ENCODE measurements around the gene SLC48A1. TPM values are rescaled to one million over a fixed set of nuclear protein-coding genes. Genes with fewer than 3 reads are reported as not detected.
A peak's percentile ranks its signal among the peaks of the same experiment; 100 is the strongest.

SLC48A1 gene
- polyA plus RNA-seq, 3 donors = 9.4 to 19.6 (median 15.8) TPM

GRCh38 chr12:47763481-47764346 is 9.3 kb upstream of the SLC48A1 start:
- peak overlapping the region in 4 of 7 donors; percentile 31 to 59 (median 40) for H3K27ac Mint-ChIP-seq
- peaks cover 15 to 26% of the 10 kb centered on the region in 2 donors for H3K4me1 ChIP-seq (ENCODE audit: control insufficient read depth in 1 of 2, insufficient read depth in 2 of 2, low read length in 2 of 2)
- no peaks in the 10 kb centered on the region for H4K20me1 ChIP-seq (ENCODE audit: insufficient read depth, low read length)
- DNase-seq = peak in 2 of 3 donors; percentile 5 to 30
- TF ChIP-seq CTCF (IDR thresholded peaks at IDR 0.05) = no peak
- peaks cover 18% of the 10 kb centered on the region for H3K4me1 Mint-ChIP-seq
- H3K9ac ChIP-seq (ENCODE audit: insufficient read depth, low read length, poor library complexity, severe bottlenecking) = no peak overlapping the region
- H3K4me3 Mint-ChIP-seq = peak overlapping the region in 1 of 2 donors; percentile 49
- no peak overlapping the region for H2AFZ ChIP-seq (ENCODE audit: insufficient read depth, low read depth, low read length, poor library complexity, severe bottlenecking)
- H3K4me3 ChIP-seq (replicated peaks in 1 of 3; ENCODE audit: low read depth in 2 of 3, low read length in 3 of 3) = no peak overlapping the region
- H3K4me2 ChIP-seq (replicated peaks; ENCODE audit: extremely low read depth, low read length, poor library complexity, severe bottlenecking) = no peak overlapping the region
- intact Hi-C loops (cut with micrococcal nuclease) = no loop called here
- no peaks in the 10 kb centered on the region for H3K27me3 ChIP-seq (ENCODE audit: control insufficient read depth in 2 of 2, insufficient read depth in 2 of 2, low read length in 2 of 2)
- H3K27ac ChIP-seq (ENCODE audit: low read depth in 1 of 2, low read length in 2 of 2) = no peak overlapping the region
- peaks cover 7 to 13% (median 8%) of the 10 kb centered on the region in 3 donors for H3K27me3 Mint-ChIP-seq (ENCODE audit: low read depth in 3 of 3)
- no peaks in the 10 kb centered on the region for H3K9me3 ChIP-seq (replicated peaks in 1 of 2; ENCODE audit: control insufficient read depth in 1 of 2, insufficient read depth in 1 of 2, low read length in 2 of 2)
- WGBS (ENCODE audit: insufficient coverage) = 52% methylated on average over 4 of the region's 8 CpGs
- no peaks in the 10 kb centered on the region for H3K36me3 Mint-ChIP-seq
- H3K36me3 ChIP-seq (replicated peaks in 1 of 2; ENCODE audit: control insufficient read depth in 1 of 2, insufficient read depth in 2 of 2, low read length in 2 of 2) = no peaks in the 10 kb centered on the region
- no peaks in the 10 kb centered on the region for H3K9me3 Mint-ChIP-seq
- H3K79me2 ChIP-seq (ENCODE audit: insufficient read depth, low read length) = no peaks in the 10 kb centered on the region

GRCh38 chr12:47766502-47767215 is 6.4 kb upstream of the SLC48A1 start:
- no peak for DNase-seq
- intact Hi-C loops (cut with micrococcal nuclease) = no loop called here
- Mint-ChIP-seq H3K9me3 (no peaks in the 10 kb centered on the region), H3K4me3 (no peak overlapping the region), H3K36me3 (no peaks in the 10 kb centered on the region), H3K27me3 (ENCODE audit: low read depth in 3 of 3) (peaks cover 1 to 6% (median 4%) of the 10 kb centered on the region in 3 donors), H3K4me1 (peaks cover 16% of the 10 kb centered on the region), H3K27ac (no peak overlapping the region)
- Histone ChIP-seq H4K20me1 (ENCODE audit: insufficient read depth, low read length) (no peaks in the 10 kb centered on the region), H3K9ac (ENCODE audit: insufficient read depth, low read length, poor library complexity, severe bottlenecking) (no peak overlapping the region), H3K27ac (ENCODE audit: low read depth in 1 of 2, low read length in 2 of 2) (no peak overlapping the region), H3K4me3 (replicated peaks in 1 of 3; ENCODE audit: low read depth in 2 of 3, low read length in 3 of 3) (no peak overlapping the region), H3K4me2 (replicated peaks; ENCODE audit: extremely low read depth, low read length, poor library complexity, severe bottlenecking) (no peak overlapping the region), H3K4me1 (ENCODE audit: control insufficient read depth in 1 of 2, insufficient read depth in 2 of 2, low read length in 2 of 2) (peaks cover 14 to 26% of the 10 kb centered on the region in 2 donors), H2AFZ (ENCODE audit: insufficient read depth, low read depth, low read length, poor library complexity, severe bottlenecking) (no peak overlapping the region), H3K79me2 (ENCODE audit: insufficient read depth, low read length) (no peaks in the 10 kb centered on the region), H3K9me3 (replicated peaks in 1 of 2; ENCODE audit: control insufficient read depth in 1 of 2, insufficient read depth in 1 of 2, low read length in 2 of 2) (no peaks in the 10 kb centered on the region), H3K36me3 (replicated peaks in 1 of 2; ENCODE audit: control insufficient read depth in 1 of 2, insufficient read depth in 2 of 2, low read length in 2 of 2) (no peaks in the 10 kb centered on the region), H3K27me3 (ENCODE audit: control insufficient read depth in 2 of 2, insufficient read depth in 2 of 2, low read length in 2 of 2) (no peaks in the 10 kb centered on the region)
- WGBS (ENCODE audit: insufficient coverage) = 0% methylated on average over 2 of the region's 5 CpGs
- no peak for TF ChIP-seq CTCF (IDR thresholded peaks at IDR 0.05)

Data from CD14-positive monocyte (primary cell).